Measurements from ENCODE around the gene KRT14. TPM values are rescaled to one million over a fixed set of nuclear protein-coding genes. Genes with fewer than 3 reads are reported as not detected.

KRT14 gene
- total and polyA plus RNA-seq, 2 experiments from 2014 or later = not detected

DNA sequence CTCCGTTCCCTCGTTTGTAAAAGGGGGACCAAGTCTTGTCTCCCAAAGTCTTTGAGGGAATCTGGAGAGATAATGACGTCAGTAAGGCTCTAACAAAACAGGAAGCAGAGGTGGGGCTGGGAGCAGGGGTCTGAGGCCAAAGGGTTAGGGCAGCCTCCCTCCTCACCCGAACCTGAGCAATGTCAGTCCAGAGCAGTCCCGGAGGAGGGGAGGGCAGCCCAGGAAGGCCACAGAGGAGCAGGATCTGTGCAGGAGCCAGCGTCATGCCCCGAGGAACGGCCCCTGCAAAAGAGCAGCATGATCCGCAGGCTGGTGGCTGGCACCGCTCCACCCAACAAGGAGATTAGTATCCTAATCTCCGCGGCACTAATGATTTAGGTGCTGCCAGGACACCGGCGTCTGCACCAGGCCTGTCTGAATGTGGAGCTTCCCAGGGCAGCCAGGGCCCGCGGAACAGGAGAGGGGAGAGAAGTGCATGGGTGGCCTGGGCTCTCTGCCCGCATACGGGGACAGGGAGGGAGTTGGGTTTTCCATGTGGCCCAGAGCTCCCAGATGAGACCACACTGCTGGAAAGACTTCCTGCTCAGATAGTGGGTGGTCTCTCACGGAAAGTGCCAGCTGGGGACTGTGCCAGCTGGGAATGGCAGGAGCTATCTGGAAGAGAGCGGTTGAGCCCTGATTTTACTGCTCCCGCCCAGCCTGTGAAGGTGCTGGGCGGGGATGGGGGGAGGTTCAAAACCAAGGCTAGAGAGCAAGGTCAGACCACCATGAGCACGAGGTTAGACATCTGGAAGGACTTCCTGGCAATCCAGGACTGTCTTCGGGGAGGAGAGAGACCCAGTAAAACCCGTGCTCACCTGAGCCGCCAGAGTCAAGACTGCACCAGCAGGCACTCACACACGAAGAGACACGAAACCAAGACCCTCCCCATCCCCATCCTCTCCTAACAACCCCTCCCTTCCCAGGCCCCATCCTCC, 48.7 kb upstream of the KRT14 start (continued):
- TF ChIP-seq REST (IDR thresholded peaks at IDR 0.05; ENCODE audit: unreplicated experiment) (no peak), POLR2AphosphoS5 (IDR thresholded peaks at IDR 0.05; ENCODE audit: low read depth) (no peak), EZH2phosphoT487 (IDR thresholded peaks at IDR 0.05; ENCODE audit: unreplicated experiment) (no peak), CREB1 (CRISPR knock-in tag; IDR thresholded peaks at IDR 0.05; ENCODE audit: low read depth) (no peak), JUNB (IDR thresholded peaks at IDR 0.05; ENCODE audit: unreplicated experiment) (no peak), NANOG (IDR thresholded peaks at IDR 0.05; ENCODE audit: borderline replicate concordance) (no peak)
- TF ChIP-seq, protein P1, sequence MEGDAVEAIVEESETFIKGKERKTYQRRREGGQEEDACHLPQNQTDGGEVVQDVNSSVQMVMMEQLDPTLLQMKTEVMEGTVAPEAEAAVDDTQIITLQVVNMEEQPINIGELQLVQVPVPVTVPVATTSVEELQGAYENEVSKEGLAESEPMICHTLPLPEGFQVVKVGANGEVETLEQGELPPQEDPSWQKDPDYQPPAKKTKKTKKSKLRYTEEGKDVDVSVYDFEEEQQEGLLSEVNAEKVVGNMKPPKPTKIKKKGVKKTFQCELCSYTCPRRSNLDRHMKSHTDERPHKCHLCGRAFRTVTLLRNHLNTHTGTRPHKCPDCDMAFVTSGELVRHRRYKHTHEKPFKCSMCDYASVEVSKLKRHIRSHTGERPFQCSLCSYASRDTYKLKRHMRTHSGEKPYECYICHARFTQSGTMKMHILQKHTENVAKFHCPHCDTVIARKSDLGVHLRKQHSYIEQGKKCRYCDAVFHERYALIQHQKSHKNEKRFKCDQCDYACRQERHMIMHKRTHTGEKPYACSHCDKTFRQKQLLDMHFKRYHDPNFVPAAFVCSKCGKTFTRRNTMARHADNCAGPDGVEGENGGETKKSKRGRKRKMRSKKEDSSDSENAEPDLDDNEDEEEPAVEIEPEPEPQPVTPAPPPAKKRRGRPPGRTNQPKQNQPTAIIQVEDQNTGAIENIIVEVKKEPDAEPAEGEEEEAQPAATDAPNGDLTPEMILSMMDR (conservative IDR thresholded peaks at IDR 0.05; ENCODE audit: low read depth in 2 of 2) = no peak

DNA sequence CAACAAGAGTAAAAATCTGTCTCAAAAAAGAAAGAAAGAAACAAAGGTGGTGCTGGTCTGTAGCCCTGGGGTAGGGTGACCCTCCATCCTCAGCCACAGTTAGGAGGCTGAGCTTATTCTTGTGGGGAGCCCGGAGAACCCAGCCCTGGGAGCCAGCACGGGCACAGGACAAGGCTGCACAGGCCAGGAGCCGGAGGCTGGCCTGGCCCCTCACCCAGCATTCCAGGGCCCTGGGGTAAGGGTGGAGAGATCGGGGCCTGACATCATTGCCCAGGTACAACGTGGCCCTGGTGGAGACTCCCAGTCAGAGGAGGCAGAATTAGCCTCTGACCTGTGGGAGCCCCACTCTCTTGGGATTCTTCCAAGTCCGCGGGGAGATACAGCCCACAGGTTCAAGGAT, 47.9 kb upstream of the KRT14 start:
- H3K4me3 Mint-ChIP-seq = no peak overlapping the region
- ATAC-seq (peak; percentile 31), DNase-seq (ENCODE audit: low spot score) (no peak)
- H3K36me3 Mint-ChIP-seq (ENCODE audit: low read depth) = no peaks in the 10 kb centered on the region
- H3K4me1 ChIP-seq (ENCODE audit: insufficient read depth) = 0 out of 2 replicates have a peak, but pooled peaks cover 10% of the 10 kb centered on the region
- no peaks in the 10 kb centered on the region for H3K36me3 ChIP-seq (ENCODE audit: insufficient read depth)
- H3K27ac Mint-ChIP-seq = no peak overlapping the region; the same call in 1 of the 2 replicates
- no peaks in the 10 kb centered on the region for H3K27me3 ChIP-seq (ENCODE audit: insufficient read depth)
- no peak overlapping the region for H3K27ac ChIP-seq (ENCODE audit: low read depth)
- H4K20me1 ChIP-seq (replicated peaks; ENCODE audit: insufficient read depth) = no peaks in the 10 kb centered on the region
- no peak overlapping the region for H3K4me2 ChIP-seq
- H3K9me3 Mint-ChIP-seq = no peaks in the 10 kb centered on the region
- peaks cover 11% of the 10 kb centered on the region for H3K4me1 Mint-ChIP-seq
- H3F3A ChIP-seq (replicated peaks; ENCODE audit: low read depth) = 0 out of 2 replicates have a peak, but pooled peaks cover 3% of the 10 kb centered on the region
- H3K79me2 ChIP-seq (replicated peaks; ENCODE audit: insufficient read depth) = no peaks in the 10 kb centered on the region
- peaks cover 11% of the 10 kb centered on the region for H3K27me3 Mint-ChIP-seq (ENCODE audit: insufficient read depth, low read depth, poor library complexity)
- no peaks in the 10 kb centered on the region for H3K9me2 ChIP-seq (ENCODE audit: insufficient read depth)
- H3K4me3 ChIP-seq = no peak overlapping the region
- H2AFZ ChIP-seq = peak overlapping the region; percentile 94; the same call in 1 of the 2 replicates
- TF ChIP-seq POLR2AphosphoS5 (IDR thresholded peaks at IDR 0.05; ENCODE audit: low read depth) = no peak
- TF ChIP-seq ZNF331 (CRISPR knock-in tag; IDR thresholded peaks at IDR 0.05; ENCODE audit: low read depth) = no peak
- TF ChIP-seq, protein P2, sequence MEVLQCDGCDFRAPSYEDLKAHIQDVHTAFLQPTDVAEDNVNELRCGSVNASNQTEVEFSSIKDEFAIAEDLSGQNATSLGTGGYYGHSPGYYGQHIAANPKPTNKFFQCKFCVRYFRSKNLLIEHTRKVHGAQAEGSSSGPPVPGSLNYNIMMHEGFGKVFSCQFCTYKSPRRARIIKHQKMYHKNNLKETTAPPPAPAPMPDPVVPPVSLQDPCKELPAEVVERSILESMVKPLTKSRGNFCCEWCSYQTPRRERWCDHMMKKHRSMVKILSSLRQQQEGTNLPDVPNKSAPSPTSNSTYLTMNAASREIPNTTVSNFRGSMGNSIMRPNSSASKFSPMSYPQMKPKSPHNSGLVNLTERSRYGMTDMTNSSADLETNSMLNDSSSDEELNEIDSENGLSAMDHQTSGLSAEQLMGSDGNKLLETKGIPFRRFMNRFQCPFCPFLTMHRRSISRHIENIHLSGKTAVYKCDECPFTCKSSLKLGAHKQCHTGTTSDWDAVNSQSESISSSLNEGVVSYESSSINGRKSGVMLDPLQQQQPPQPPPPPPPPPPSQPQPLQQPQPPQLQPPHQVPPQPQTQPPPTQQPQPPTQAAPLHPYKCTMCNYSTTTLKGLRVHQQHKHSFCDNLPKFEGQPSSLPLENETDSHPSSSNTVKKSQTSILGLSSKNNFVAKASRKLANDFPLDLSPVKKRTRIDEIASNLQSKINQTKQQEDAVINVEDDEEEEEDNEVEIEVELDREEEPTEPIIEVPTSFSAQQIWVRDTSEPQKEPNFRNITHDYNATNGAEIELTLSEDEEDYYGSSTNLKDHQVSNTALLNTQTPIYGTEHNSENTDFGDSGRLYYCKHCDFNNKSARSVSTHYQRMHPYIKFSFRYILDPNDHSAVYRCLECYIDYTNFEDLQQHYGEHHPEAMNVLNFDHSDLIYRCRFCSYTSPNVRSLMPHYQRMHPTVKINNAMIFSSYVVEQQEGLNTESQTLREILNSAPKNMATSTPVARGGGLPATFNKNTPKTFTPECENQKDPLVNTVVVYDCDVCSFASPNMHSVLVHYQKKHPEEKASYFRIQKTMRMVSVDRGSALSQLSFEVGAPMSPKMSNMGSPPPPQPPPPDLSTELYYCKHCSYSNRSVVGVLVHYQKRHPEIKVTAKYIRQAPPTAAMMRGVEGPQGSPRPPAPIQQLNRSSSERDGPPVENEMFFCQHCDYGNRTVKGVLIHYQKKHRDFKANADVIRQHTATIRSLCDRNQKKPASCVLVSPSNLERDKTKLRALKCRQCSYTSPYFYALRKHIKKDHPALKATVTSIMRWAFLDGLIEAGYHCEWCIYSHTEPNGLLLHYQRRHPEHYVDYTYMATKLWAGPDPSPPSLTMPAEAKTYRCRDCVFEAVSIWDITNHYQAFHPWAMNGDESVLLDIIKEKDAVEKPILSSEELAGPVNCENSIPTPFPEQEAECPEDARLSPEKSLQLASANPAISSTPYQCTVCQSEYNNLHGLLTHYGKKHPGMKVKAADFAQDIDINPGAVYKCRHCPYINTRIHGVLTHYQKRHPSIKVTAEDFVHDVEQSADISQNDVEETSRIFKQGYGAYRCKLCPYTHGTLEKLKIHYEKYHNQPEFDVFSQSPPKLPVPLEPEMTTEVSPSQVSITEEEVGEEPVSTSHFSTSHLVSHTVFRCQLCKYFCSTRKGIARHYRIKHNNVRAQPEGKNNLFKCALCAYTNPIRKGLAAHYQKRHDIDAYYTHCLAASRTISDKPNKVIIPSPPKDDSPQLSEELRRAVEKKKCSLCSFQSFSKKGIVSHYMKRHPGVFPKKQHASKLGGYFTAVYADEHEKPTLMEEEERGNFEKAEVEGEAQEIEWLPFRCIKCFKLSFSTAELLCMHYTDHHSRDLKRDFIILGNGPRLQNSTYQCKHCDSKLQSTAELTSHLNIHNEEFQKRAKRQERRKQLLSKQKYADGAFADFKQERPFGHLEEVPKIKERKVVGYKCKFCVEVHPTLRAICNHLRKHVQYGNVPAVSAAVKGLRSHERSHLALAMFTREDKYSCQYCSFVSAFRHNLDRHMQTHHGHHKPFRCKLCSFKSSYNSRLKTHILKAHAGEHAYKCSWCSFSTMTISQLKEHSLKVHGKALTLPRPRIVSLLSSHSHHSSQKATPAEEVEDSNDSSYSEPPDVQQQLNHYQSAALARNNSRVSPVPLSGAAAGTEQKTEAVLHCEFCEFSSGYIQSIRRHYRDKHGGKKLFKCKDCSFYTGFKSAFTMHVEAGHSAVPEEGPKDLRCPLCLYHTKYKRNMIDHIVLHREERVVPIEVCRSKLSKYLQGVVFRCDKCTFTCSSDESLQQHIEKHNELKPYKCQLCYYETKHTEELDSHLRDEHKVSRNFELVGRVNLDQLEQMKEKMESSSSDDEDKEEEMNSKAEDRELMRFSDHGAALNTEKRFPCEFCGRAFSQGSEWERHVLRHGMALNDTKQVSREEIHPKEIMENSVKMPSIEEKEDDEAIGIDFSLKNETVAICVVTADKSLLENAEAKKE (CRISPR knock-in tag; IDR thresholded peaks at IDR 0.05) = no peak
- TF ChIP-seq CREB1 (CRISPR knock-in tag; IDR thresholded peaks at IDR 0.05; ENCODE audit: low read depth) = no peak
- no peak for TF ChIP-seq EZH2 (IDR thresholded peaks at IDR 0.05; ENCODE audit: low read depth, unreplicated experiment)
- TF ChIP-seq, protein P3, sequence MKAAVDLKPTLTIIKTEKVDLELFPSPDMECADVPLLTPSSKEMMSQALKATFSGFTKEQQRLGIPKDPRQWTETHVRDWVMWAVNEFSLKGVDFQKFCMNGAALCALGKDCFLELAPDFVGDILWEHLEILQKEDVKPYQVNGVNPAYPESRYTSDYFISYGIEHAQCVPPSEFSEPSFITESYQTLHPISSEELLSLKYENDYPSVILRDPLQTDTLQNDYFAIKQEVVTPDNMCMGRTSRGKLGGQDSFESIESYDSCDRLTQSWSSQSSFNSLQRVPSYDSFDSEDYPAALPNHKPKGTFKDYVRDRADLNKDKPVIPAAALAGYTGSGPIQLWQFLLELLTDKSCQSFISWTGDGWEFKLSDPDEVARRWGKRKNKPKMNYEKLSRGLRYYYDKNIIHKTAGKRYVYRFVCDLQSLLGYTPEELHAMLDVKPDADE (IDR thresholded peaks at IDR 0.05) = no peak
